ENCODE measurements around the gene TPMT.
"Not testable (repeated sequence)": the region's sequence is repeated elsewhere in the genome, so short reads cannot be mapped to it uniquely, and the experiment has no call there.

Gene TPMT

DNA sequence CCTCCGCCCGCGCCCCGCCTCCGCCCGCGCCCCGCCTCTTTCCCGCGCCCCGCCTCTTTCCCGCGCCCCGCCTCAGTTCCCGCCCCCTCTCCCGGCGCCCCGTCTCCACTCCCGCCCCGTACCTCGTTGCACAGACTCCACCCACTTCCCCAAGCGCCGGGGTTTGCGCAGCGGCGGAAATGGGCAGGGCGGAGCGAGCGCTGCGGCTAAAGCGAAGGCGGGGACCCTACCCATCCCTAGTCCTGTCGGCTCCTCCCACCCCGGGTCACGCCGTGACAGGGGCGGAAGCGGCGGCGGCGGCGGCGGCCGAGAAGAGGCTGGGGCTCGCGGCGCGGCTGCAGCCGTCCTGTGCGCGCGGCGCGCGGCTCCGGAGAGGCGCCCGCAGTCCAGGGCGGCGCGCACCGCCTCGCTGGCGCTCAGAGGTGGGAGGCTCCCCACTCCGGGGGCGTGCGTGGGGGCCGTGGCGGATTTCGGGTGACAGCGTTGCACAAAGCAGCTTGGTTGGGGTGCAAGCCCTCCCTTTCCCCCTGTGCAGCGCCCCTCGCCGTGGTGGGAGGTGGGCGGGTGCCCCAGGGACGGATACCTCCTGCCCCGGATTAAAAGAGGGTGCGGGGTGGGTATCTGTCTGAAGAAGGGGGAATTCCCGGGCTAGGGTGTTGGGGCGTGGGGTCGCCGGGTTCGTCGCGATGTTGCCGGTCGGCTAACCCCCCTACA, 430 bp upstream of the TPMT start, which contains the start of gene KDM1B:
TSS of gene KDM1B (plus strand) at position 273 of the 714 bp plus-strand sequence. CDS start 4,474 bp downstream, outside the sequence.
- peak; percentile 100 for DNase-seq

GRCh38 chr6:18153311-18153703, 1.6 kb downstream of the TPMT start:
- DNase-seq = no peak

DNA sequence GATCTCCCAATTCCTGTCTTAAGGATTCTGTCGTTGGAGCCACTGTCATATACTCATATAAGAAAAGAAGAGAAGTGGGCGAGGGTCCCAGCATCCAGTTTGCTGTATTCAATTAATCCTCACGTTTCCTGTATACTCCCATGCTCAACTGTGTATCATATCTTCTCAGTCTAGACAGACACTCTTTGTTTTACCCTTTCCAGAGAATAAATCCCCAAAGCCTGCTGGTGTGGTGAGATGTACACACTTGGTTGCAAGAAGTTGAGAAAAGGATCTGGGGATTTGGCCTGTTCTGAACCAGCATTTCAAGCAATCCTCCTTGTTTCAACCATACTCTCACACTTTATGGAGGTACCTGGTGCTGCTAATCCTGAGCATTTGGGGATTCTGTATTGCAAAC, 3.1 kb downstream of the TPMT start:
- DNase-seq = no peak

DNA sequence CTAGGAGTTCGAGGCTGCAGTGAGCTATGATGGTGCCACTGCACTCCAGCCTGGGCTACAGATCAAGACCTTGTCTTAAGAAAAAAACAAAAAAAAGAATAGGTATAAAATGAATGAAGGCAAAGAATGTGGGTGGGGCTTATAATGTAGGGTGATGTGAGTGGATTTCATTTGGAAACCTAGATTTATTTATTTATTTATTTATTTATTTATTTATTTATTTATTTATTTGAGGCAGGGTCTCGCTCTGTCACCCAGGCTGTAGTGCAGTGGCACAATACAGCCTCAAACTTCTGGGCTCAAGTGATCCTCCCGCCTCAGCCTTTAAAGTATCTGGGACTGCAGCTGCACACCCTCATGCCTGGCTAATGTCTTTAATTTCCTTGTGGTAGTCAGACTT, 3.5 kb downstream of the TPMT start:
- not testable (repeated sequence) for DNase-seq

GRCh38 chr6:18148304-18149025, 6.4 kb downstream of the TPMT start:
- no peak for DNase-seq

DNA sequence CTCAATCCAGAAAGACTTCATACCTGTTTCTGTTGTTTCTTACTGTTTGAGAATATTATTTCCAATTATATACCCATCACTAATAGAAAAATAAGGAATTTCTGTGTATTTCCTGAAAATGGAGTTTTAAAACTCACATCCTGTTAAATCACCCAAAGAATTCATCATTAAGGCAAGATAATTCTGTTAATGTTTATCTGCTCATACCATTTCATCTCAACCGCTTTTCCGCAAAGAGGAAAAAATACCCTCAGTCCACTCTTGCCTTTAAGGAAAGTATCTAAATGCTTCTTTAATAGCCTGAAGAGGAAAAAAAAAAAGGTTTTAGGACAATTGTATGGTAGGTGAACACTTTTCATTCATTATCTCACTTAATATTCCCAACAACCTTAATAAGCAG, 7.3 kb downstream of the TPMT start:
- DNase-seq = no peak

GRCh38 chr6:18147160-18147559, 7.7 kb downstream of the TPMT start:
- DNase-seq = no peak

DNA sequence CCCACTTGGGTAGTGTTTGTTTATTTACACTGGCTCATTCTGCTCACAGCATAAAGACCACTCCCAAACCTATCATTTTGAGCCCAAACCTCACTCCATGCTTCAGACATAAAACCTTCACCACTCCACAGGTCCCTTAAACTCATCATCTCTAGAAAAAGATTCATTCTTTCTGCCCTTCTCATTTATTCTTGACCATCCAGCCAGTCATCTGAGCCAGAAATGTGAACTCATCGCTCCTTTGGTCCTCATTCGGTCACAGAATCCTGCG, 12.4 kb downstream of the TPMT start:
- no peak for DNase-seq

GRCh38 chr6:18141805-18142590, 12.9 kb downstream of the TPMT start:
- DNase-seq = no peak

- no peak for DNase-seq
Observed at GRCh38 chr6:18139935-18140621, 14.8 kb downstream of the TPMT start.

- DNase-seq = no peak
Observed at GRCh38 chr6:18138906-18139305, 16.0 kb downstream of the TPMT start.

DNA sequence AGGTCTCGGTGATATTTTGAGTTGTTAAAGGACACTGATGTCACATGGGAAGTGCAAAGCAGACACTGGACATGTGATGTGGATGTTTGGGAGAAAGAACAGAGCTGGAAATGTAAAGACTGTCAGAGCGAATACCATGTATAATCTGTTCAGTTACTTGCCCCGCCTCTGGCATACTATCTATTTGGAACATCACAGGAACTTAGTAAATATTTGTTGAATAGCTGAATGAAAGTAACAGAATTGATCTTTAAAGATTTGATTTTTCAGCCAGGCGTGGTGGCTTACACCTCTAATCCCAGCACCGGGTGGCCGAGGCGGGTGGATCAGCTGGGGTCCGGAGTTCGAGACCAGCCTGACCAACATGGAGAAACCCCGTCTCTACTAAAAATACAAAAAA, 18.6 kb downstream of the TPMT start:
- DNase-seq = no peak

GRCh38 chr6:18135171-18135570, 19.7 kb downstream of the TPMT start:
- no peak for DNase-seq

DNA sequence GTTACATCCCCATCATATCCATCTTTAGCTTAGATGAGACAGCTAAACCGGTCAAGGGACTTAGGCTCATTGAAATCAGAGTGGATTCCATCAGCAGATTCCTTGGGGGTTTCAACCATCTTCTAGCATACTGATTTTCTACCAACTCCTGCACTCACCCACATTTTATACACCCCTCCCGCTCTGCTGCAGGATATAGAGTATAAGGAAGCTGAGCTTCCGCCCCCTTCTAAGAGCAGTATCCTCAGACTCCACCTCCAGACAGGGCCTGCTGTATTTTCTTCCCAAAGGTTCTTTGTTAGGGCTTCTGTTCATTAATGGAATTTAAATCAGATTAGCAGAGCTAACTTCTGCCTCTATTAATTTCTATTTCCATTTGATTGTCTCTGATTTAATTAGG, 22.5 kb downstream of the TPMT start:
- DNase-seq = no peak

DNA sequence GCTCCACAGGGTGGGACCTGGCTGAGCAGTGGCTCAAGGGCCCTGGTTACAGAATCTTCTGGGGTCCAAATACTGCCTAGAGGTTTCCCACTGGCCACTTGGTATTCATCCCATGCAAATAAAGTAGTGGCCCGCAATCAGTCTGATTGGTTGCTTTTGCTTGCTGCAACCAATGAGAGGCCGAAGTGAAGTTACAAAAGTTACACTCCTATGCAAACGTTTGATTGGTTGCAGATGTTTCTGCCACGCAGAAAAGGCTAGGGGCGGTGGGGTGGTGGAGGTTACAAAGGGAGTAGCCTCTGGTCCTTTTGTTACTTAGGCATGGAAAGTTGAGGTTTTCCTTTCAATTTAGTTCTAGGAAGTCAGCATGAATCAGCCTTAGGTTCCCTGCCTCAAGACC, 28.8 kb downstream of the TPMT start:
- no peak for DNase-seq

DNA sequence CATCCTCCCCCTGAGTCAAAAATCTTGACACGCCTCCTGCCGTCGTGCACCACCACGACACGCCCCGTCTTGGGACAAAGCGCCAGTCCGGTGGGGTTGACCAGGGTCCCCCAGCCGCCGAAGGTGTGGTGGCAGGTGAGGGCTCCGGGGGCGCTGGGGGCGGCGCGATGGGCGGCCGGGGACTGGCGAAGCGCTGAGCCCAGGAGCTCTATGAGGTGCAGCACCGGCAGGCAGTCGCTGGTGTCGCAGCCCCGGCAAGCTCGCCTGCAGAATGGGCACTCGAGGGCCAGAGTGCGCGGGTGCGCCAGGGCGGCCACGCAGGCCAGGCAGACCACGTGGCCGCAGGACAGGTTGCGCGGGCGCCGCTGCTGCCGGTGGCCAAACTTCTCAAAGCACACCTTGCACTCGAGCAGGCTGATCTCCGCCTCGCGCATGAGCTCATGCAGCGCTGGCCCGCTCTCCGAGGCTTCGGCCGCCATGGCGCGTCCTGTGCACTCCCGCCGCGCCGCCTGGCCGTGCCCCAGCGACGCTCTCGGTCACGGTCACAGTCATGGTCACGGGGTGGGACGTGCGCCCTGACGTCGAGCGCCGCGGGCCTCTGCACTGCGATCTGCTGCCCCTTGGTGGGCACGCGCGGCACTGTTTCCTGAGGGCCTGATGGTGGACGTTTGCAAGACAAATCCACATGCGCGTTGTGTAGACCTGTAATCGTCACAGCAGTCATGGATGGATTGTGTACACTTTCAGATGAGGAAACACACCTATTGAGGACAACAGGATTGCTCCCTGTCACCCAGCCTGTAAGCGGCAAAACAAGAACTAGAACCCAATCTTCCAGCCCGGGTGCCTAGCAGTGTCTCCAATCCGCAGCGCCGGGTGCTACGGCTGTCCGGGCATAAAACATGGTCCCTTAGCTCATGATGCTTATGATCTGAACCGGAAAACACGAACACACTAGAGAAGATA, 32.5 kb downstream of the TPMT start, which contains the start of gene NHLRC1:
TSS of gene NHLRC1 (minus strand) at position 550 of the 966 bp plus-strand sequence. CDS start at position 479, 71 bp downstream.
- DNase-seq = peak; percentile 91

- DNase-seq = peak; percentile 22
Observed at GRCh38 chr6:18121580-18122127, 33.2 kb downstream of the TPMT start.

DNA sequence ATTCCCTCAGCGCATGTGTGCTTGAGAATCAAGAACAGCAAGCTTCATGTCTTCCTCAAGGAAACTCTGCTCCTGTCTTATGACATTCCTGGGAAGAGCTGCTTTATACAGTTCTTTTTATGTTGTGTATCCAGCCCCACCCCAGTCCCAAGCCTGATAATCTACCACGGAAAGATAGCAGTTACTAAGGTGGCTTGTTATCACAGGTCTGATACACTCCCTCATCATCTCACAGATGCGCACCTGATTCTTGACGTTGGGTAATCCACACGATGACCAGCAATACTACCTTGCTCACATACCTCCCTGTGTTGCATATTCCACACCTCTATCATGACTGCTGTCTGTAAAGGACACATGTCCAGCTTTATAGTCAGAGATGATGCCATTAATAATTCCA, 35.6 kb downstream of the TPMT start:
- no peak for DNase-seq

DNA sequence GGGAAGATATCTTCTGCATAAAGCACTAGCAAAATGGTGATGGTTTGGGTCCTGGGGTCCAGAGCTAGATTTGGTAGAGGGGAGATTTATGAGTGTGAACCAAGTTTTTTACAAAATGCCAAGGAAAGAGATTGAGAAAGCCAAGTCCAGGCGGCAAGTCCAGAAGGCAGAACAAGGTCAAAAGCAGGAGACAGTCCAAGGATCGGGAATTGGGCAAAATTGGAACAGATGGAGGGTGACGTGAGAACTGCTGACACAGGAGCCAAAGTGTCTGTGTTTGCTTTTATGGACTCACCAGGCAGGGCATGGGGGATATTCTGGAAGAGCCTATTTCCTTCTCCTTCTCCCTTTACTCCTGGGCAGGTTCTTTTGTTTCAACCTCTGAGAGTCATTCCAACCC, 36.5 kb downstream of the TPMT start:
- DNase-seq = no peak

- DNase-seq = no peak
Observed at GRCh38 chr6:18117136-18117535, 37.7 kb downstream of the TPMT start.

- DNase-seq = no peak
Observed at GRCh38 chr6:18115356-18115755, 39.5 kb downstream of the TPMT start.

GRCh38 chr6:18110162-18110561, 44.7 kb downstream of the TPMT start:
- no peak for DNase-seq

All from RPMI8226 (cell line).